ENCODE data around the gene PPM1A.

PPM1A gene

GRCh38 chr14:60226298-60226697 lies 22.7 kb upstream of the PPM1A start:
- no peak for DNase-seq (ENCODE audit: low read depth in 2 of 3, low spot score in 1 of 3)

- no peak for DNase-seq (ENCODE audit: low read depth in 2 of 3, low spot score in 1 of 3)
These were observed 21.7 kb upstream of the PPM1A start for GRCh38 chr14:60227291-60227690.

GRCh38 chr14:60229614-60230013 lies 19.4 kb upstream of the PPM1A start:
- DNase-seq (ENCODE audit: low read depth in 2 of 3, low spot score in 1 of 3), result no peak

- DNase-seq (ENCODE audit: low read depth in 2 of 3, low spot score in 1 of 3), result no peak
These were observed 16.8 kb upstream of the PPM1A start for GRCh38 chr14:60232185-60232584.

- DNase-seq (ENCODE audit: low read depth in 2 of 3, low spot score in 1 of 3), result no peak
These were observed 15.8 kb upstream of the PPM1A start for GRCh38 chr14:60233251-60233650.

GRCh38 chr14:60233891-60234290 lies 15.1 kb upstream of the PPM1A start:
- no peak for DNase-seq (ENCODE audit: low read depth in 2 of 3, low spot score in 1 of 3)

GRCh38 chr14:60235440-60235839 lies 13.6 kb upstream of the PPM1A start:
- no peak for DNase-seq (ENCODE audit: low read depth in 2 of 3, low spot score in 1 of 3)

GRCh38 chr14:60238955-60239354 lies 10.1 kb upstream of the PPM1A start:
- no peak for DNase-seq (ENCODE audit: low read depth in 2 of 3, low spot score in 1 of 3)

GRCh38 chr14:60240139-60240856 lies 8.7 kb upstream of the PPM1A start:
- DNase-seq (ENCODE audit: low read depth in 2 of 3, low spot score in 1 of 3), result no peak

GRCh38 chr14:60241091-60241490 lies 7.9 kb upstream of the PPM1A start:
- no peak for DNase-seq (ENCODE audit: low read depth in 2 of 3, low spot score in 1 of 3)

- no peak for DNase-seq (ENCODE audit: low read depth in 2 of 3, low spot score in 1 of 3)
These were observed 6.6 kb upstream of the PPM1A start for GRCh38 chr14:60242429-60242828.

- DNase-seq (ENCODE audit: low read depth in 2 of 3, low spot score in 1 of 3), result no peak
These were observed 3.4 kb upstream of the PPM1A start for GRCh38 chr14:60245380-60246177.

GRCh38 chr14:60247994-60248696 lies 876 bp upstream of the PPM1A start:
- DNase-seq (ENCODE audit: low read depth in 2 of 3, low spot score in 1 of 3), result peak; percentile 70 to 76 (median 76)

- DNase-seq (ENCODE audit: low read depth in 2 of 3, low spot score in 1 of 3), result peak; percentile 21 to 50 (median 24)
These were observed 568 bp downstream of the PPM1A start for GRCh38 chr14:60249321-60250256.

- DNase-seq (ENCODE audit: low read depth in 2 of 3, low spot score in 1 of 3), result no peak
These were observed 1.4 kb downstream of the PPM1A start for GRCh38 chr14:60250257-60251035.

- DNase-seq (ENCODE audit: low read depth in 2 of 3, low spot score in 1 of 3), result no peak
These were observed 2.9 kb downstream of the PPM1A start for GRCh38 chr14:60251877-60252276.

GRCh38 chr14:60252630-60253029 lies 3.6 kb downstream of the PPM1A start:
- DNase-seq (ENCODE audit: low read depth in 2 of 3, low spot score in 1 of 3), result no peak

- no peak for DNase-seq (ENCODE audit: low read depth in 2 of 3, low spot score in 1 of 3)
These were observed 4.6 kb downstream of the PPM1A start for GRCh38 chr14:60253649-60254048.

GRCh38 chr14:60254176-60254575 lies 5.2 kb downstream of the PPM1A start:
- no peak for DNase-seq (ENCODE audit: low read depth in 2 of 3, low spot score in 1 of 3)

GRCh38 chr14:60257865-60258264 lies 8.8 kb downstream of the PPM1A start:
- no peak for DNase-seq (ENCODE audit: low read depth in 2 of 3, low spot score in 1 of 3)

All from stimulated activated CD4-positive, alpha-beta T cell treated with anti-CD3 and anti-CD28 coated beads, Interleukin-12 subunit alpha, Interleukin-12 subunit beta, amount 100 ng/mL, for 48 hours (primary cell).